Right cardiac atrium (tissue), 5 donors: ENCODE data around the gene TCTN3. TPM values are rescaled to one million over a fixed set of nuclear protein-coding genes. Genes with fewer than 3 reads are reported as not detected.
"Not testable (repeated sequence)": the region's sequence is repeated elsewhere in the genome, so short reads cannot be mapped to it uniquely, and the experiment has no call there.

Experiments used
- ATAC-seq, 2 donors: fragments of 200-7000 bp; cut with Tn5 transposase; one replicate each; pipeline versions ENCODE4 v1.8.0 to v1.9.1; 2020; ENCODE audit warnings: moderate library complexity in 2 of 2, mild to moderate bottlenecking in 1 of 2
- DNase-seq, 3 donors: peaks; one replicate each; pipeline ENCODE4 v3.0.0-alpha.2; 2020
- H3K27ac ChIP-seq: one replicate; pipeline ENCODE4 v1.5.1; 2013; ENCODE audit warnings: mild to moderate bottlenecking, low read length, control low read depth, moderate library complexity
- H3K27me3 ChIP-seq: one replicate; pipeline ENCODE4 v1.6.1; 2013; ENCODE audit not compliant: control insufficient read depth, insufficient read depth
- H3K4me1 ChIP-seq: one replicate; pipeline ENCODE4 v1.6.1; 2013; ENCODE audit warnings: low read length; ENCODE audit not compliant: control insufficient read depth, insufficient read depth
- H3K4me3 ChIP-seq: one replicate; pipeline ENCODE4 v1.5.1; 2013; ENCODE audit warnings: low read length, control low read depth
- H3K9me3 ChIP-seq: one replicate; pipeline ENCODE4 v1.6.1; 2013; ENCODE audit warnings: low read length; ENCODE audit not compliant: control insufficient read depth
- WGBS: extraction: QIAGEN DNeasy Blood & Tissue Kit; methylation state at CpG from one replicate; pipeline ENCODE4 v1.1.7; 2013; 5-methylcytosine and 5-hydroxymethylcytosine counted together
- intact Hi-C, 4 donors: fragments of 100-400 bp; cut with DNase I; formaldehyde crosslinking; loops; one replicate each; pipeline versions ENCODE4 v1.11.0 to v1.14.0; 2022 to 2023
- polyA plus RNA-seq: library from polyadenylated mRNA; stranded (reverse); fragments of 200-250 nt; gene quantifications from one replicate; pipeline ENCODE4 v1.2.3, GENCODE V29; 2013
- total RNA-seq, 4 donors: library from RNA; stranded (reverse); fragmentation: NEBNext Ultra II Directional; extraction: Animal tissue kit (Norgen Biotek cat#: 25700); gene quantifications; one replicate each; pipeline ENCODE4 v1.2.1, GENCODE V29; 2021
- donor health status: healthy with polysubstance abuse.
- donor health status: DM: no; HTN: yes; CAD: no.
- donor health status: DM: no; HTN: no; CAD: no.
- donor health status: DM: no; HTN: yes; CAD: no; lungs with severe emphysema.
- donor health status: DM: yes; HTN: yes; CAD: no.

The TCTN3 gene
- total and polyA plus RNA-seq, 5 donors = 9.1 to 18.5 (median 16.1) TPM

DNA sequence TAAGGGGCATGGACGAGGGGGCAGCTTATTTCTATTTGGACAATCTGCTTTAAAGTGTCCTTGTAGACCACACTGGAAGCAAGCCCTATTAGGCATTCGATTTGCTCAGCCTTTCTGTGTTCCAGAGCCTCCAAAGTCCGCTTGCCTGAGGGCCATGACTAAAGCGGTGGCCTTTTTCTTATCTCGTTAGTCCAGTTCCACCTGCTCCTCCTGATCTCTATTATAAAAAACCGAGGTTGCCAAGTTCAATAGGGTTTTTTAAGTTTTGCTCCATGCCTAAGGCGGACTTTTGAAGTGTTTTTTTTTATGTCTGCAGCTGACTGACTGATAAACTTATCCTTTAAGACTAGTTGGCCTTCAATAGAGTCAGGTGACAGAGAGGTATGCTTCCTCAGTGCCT is 27.0 kb upstream of the TCTN3 start:
- H3K4me1 ChIP-seq, H3K27me3 ChIP-seq, intact Hi-C loops, H3K4me3 ChIP-seq, ATAC-seq, DNase-seq, H3K9me3 ChIP-seq, H3K27ac ChIP-seq: not testable (repeated sequence)
- WGBS = 86% methylated on average over 7 of the region's 7 CpGs

DNA sequence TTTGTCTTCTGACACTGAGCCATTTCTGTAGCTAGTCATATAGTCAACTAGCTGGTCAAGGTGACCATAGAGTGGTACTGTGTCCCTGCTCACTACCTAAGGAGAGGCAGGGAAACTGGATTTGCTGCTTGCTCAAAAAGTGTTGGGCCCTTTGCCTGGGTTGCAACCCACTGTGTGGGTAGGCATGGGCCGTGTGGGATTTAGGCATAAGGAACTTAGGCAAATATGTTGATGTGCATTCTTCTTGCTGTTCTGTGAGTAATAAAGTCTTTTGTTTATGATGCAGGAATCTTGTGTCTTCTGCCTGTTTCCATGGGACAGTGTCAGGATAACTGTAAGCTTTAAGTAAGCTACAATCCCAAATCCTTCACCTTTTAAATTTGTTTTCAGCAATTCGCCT is 23.1 kb upstream of the TCTN3 start:
- ATAC-seq = no peak
- 85% methylated on average over 2 of the region's 2 CpGs for WGBS
- no peak for DNase-seq
- Histone ChIP-seq H3K27ac (no peak overlapping the region), H3K4me1 (no peaks in the 10 kb centered on the region), H3K9me3 (no peaks in the 10 kb centered on the region), H3K27me3 (no peaks in the 10 kb centered on the region), H3K4me3 (no peak overlapping the region)
- intact Hi-C loops = no loop called here

DNA sequence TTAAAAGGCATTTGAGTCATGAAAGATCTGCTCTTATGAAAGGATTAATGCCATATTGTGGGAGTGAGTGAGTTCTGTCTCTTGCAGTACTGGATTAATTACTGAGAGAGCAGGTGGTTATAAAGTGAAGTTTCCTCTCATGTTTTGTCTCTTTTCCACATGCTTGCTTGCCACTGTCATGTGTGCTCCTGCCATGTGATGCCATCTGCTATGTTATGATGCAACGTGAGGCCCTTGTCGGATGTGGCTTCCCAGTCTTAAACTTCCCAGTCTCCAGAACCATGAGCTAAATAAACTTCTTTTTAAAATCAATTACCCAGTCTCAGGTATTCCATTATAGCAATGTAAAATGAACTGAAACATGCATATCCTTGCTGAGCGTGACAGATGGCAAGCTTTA is 22.7 kb upstream of the TCTN3 start:
- WGBS = 88% methylated on average over 3 of the region's 3 CpGs
- H3K4me3 ChIP-seq = no peak overlapping the region
- no peaks in the 10 kb centered on the region for H3K27me3 ChIP-seq
- intact Hi-C loops = no loop called here
- DNase-seq (no peak), ATAC-seq (no peak)
- H3K4me1 ChIP-seq = no peaks in the 10 kb centered on the region
- no peak overlapping the region for H3K27ac ChIP-seq
- no peaks in the 10 kb centered on the region for H3K9me3 ChIP-seq

DNA sequence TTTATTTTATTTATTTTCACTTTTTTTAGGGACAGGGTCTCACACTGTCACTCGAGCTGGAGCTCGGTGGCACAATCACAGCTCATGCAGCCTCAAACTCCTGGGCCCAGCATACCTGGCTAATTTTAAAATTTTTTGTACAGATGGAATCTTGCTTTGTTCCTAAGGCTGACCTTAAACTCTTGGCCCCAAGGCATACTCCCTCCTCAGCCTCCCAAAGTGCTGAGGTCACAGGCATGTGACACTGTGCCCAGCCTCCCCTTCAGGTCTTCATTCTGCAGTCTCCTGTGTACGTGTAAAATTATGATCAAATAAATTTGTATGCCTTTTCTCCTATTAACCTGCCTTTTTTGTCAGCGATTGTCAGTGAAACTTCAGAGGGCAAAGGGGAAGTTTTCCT is 17.8 kb upstream of the TCTN3 start:
- ATAC-seq (peak in 1 of 2 donors; percentile 52), DNase-seq (no peak)
- no peaks in the 10 kb centered on the region for H3K9me3 ChIP-seq
- no peak overlapping the region for H3K4me3 ChIP-seq
- no peaks in the 10 kb centered on the region for H3K27me3 ChIP-seq
- H3K27ac ChIP-seq = no peak overlapping the region
- H3K4me1 ChIP-seq = no peaks in the 10 kb centered on the region
- intact Hi-C loops = no loop called here
- 90% methylated on average over 4 of the region's 4 CpGs for WGBS

DNA sequence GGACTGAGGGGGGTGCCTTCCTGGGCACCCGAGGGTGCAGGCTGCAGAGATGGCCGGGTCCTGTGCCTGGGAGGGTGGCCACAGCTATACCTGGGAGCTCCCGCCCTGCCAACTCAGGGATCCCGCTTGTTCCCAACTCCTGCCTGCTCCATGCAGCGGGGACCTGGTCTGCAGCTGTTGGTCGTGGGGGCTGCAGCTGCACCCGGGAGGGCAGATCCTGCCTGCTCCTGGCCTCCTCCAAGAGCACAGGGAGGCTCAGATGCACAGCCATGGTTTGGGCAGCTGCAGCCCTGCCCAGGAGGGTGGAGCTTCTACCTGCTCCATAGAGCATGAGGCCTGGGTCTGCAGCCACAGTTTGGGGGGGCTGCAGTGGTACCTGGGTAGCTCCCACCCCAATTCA is 13.3 kb upstream of the TCTN3 start:
- intact Hi-C loops = no loop called here
- H3K9me3 ChIP-seq = no peaks in the 10 kb centered on the region
- H3K27ac ChIP-seq = no peak overlapping the region
- 92% methylated on average over 7 of the region's 7 CpGs for WGBS
- no peak overlapping the region for H3K4me3 ChIP-seq
- H3K4me1 ChIP-seq = no peaks in the 10 kb centered on the region
- peak in 1 of 2 donors; percentile 34 for ATAC-seq
- H3K27me3 ChIP-seq = no peaks in the 10 kb centered on the region
- peak in 1 of 3 donors; percentile 34 for DNase-seq

DNA sequence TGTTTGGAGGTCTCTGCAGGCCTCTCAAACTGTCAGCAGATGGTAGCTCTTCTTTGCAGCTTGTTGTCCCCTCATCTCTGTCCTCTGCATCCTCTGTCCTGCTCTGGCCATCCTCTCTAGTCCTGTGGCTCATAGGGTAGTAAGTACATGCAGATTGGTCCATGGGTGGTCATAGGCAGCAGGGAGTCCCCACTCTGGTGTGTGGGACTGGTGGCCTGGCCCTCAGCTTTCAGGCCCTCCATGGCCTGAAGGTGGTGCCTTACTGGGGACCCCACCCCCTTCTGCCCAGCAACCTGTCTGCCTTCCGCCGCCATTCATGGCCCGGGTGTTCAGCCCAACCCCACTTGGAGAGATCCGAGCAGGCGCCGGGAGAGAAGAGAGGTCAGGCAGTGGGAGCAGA is 12.8 kb upstream of the TCTN3 start:
- Histone ChIP-seq H3K27ac (no peak overlapping the region), H3K4me1 (no peaks in the 10 kb centered on the region), H3K27me3 (no peaks in the 10 kb centered on the region), H3K4me3 (no peak overlapping the region), H3K9me3 (no peaks in the 10 kb centered on the region)
- 49% methylated on average over 6 of the region's 6 CpGs for WGBS
- intact Hi-C loops = no loop called here
- ATAC-seq = peak in 1 of 2 donors; percentile 13
- DNase-seq = no peak

DNA sequence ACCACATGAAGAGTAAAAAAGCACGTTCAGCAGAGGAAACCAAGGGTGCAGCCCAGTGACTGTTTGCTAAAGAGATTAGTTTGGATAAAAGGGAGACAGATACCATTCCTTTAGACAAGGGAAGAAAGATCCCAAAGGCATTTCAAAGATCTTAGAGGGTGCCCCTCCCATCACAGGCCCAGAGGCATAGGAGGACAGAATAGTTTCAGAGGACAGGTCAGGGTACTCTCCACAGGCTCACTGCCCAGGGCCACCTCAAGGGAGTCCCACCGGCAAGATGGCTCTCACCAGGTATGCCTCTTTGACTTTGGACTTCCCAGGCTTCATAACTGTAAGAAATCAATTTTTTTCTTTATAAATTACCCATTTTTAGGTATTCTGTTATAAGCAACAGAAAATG is 4.7 kb upstream of the TCTN3 start:
- intact Hi-C loops = loop anchor here in 3 of 4 donors (10.0 kb wide), 2 partner anchors 146 to 166 kb away; no protein-coding TSS in a partner anchor
- no peak overlapping the region for H3K27ac ChIP-seq
- no peaks in the 10 kb centered on the region for H3K27me3 ChIP-seq
- no peaks in the 10 kb centered on the region for H3K4me1 ChIP-seq
- ATAC-seq = no peak
- no peak for DNase-seq
- no peak overlapping the region for H3K4me3 ChIP-seq
- H3K9me3 ChIP-seq = no peaks in the 10 kb centered on the region
- WGBS = 48% methylated on average over 2 of the region's 2 CpGs

DNA sequence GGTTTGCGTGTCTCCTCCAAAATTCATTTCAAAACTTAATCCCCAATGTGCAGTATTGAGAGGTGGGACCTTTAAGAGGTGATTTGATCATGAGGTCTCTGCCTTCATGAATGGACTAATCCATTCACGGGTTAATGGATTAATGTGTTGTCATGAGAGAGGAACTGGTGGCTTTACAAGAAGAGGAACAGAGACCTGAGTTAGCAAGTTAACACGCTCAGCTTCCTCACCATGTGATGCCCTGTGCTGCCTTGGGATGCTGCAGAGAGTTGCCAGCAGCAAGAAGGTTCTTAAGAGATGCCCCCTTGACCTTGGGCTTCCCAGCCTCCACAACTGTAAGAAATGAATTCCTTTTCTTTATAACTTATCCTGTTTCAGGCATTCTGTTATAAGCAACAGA is 3.7 kb upstream of the TCTN3 start:
- Histone ChIP-seq H3K4me3 (no peak overlapping the region), H3K27me3 (no peaks in the 10 kb centered on the region), H3K9me3 (no peaks in the 10 kb centered on the region), H3K4me1 (no peaks in the 10 kb centered on the region), H3K27ac (no peak overlapping the region)
- WGBS = 79% methylated on average over 3 of the region's 3 CpGs
- DNase-seq (peak in 1 of 3 donors; percentile 55), ATAC-seq (no peak)
- intact Hi-C loops = loop anchor here in 3 of 4 donors (10.0 kb wide), 2 partner anchors 147 to 167 kb away; no protein-coding TSS in a partner anchor

DNA sequence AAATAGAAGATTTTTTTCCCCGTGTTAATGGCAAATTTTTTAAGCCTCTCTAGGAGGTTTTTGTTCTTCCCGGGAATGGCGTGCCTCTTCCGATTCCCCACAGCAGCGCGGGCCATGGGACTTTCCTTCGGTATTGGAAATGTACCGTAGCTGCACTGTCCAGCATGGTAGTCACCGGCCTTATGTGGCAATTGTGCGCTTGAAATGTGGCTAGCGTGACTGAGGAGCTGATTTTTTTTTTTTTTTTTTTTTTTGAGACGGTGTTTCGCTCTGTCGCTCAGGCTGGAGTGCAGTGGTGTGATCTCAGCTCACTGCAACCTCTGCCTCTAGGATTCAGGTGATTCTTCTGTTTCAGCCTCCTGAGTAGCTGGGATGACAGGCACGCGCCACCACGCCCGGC is 938 bp upstream of the TCTN3 start:
- peak in 2 of 3 donors; percentile 28 to 53 for DNase-seq
- Histone ChIP-seq H3K4me3 (no peak overlapping the region), H3K27ac (no peak overlapping the region), H3K9me3 (no peaks in the 10 kb centered on the region), H3K27me3 (no peaks in the 10 kb centered on the region), H3K4me1 (no peaks in the 10 kb centered on the region)
- no peak for ATAC-seq
- intact Hi-C loops = loop anchor here in 3 of 4 donors (10.0 kb wide), 2 partner anchors 150 to 170 kb away; no protein-coding TSS in a partner anchor
- WGBS = 95% methylated on average over 18 of the region's 18 CpGs

DNA sequence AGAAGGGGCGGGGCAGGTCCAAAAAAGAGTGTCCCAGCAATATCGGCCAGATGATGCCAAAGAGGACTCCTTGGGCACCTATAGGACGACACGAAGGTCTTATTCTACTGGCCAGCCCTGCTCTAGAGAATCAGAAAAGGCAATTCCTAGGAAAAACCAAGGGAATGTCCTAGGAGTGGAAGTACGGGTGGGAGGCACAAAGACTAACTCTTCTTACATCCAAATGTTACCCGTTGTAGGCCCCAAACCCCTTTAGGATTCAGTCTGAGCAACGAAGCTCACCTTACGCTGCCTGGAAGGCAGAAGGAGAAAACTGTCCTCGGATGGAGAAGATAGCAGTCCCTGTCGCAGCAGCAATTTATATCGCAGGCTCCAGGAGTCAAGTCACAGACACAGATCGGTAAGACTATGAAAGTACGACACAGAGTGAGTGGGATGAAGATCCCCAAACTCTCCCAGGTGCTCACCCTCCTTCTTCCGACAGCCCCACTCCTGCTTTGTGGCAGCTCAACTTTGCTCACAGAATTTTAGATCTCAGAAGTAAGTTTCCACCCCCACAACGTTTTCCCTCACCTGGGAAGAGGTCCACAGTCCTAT is 558 bp downstream of the TCTN3 start:
- H3K4me1 ChIP-seq = no peaks in the 10 kb centered on the region
- DNase-seq = no peak

DNA sequence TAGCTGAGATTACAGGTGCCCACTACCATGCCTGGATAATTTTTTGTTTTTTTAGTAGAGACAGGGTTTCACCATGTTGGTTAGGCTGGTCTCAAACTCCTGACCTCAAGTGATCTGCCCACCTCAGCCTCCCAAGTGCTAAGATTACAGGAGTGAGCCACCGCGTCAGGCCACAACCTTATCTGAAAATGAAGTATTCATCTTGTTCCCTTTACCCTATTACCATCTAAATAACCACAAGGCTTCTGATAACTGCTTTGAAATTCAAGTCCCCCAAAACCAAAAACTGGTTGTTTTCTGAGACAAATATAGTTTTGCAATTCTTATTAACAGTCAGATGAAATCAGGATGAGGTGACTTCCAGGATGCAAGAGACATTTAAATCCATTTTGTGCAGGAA is 2.4 kb downstream of the TCTN3 start:
- Histone ChIP-seq H3K4me3 (no peak overlapping the region), H3K27me3 (no peaks in the 10 kb centered on the region), H3K9me3 (no peaks in the 10 kb centered on the region), H3K4me1 (no peaks in the 10 kb centered on the region), H3K27ac (no peak overlapping the region)
- intact Hi-C loops = loop anchor here in 3 of 4 donors (10.0 kb wide), 2 partner anchors 154 to 174 kb away; no protein-coding TSS in a partner anchor
- WGBS = 82% methylated on average over 2 of the region's 2 CpGs
- no peak for ATAC-seq
- no peak for DNase-seq

More for the DNA sequence above, 558 bp downstream of the TCTN3 start:
- H3K9me3 ChIP-seq = no peaks in the 10 kb centered on the region
- peak overlapping the region; percentile 55 for H3K27ac ChIP-seq
- intact Hi-C loops = loop anchor here in 3 of 4 donors (10.0 kb wide), 2 partner anchors 152 to 172 kb away; no protein-coding TSS in a partner anchor
- peak overlapping the region; percentile 77 for H3K4me3 ChIP-seq
- no peaks in the 10 kb centered on the region for H3K27me3 ChIP-seq
- 7% methylated on average over 15 of the region's 15 CpGs for WGBS
- no peak for ATAC-seq
